MM.1S (cell line): ENCODE measurements around the gene SLC6A20.

Experiments
- DNase-seq: peaks from one replicate; pipeline ENCODE4 v3.0.0-alpha.2; 2015
- H2AFZ ChIP-seq: fragments of 300-600 bp; sonication (generic); 2 replicates; pipeline ENCODE4 v1.6.0; 2016; ENCODE audit warnings: antibody characterized with exemption, low read length
- H3F3A ChIP-seq: fragments of 300-600 bp; sonication (generic); 2 replicates; pipeline ENCODE4 v1.6.1; 2016; ENCODE audit warnings: mild to moderate bottlenecking, antibody characterized with exemption, low read length, moderate library complexity, mixed read lengths; ENCODE audit not compliant: insufficient read depth
- H3K27ac ChIP-seq: fragments of 300-600 bp; sonication (generic); 2 replicates; pipeline ENCODE4 v1.5.1; 2016; ENCODE audit warnings: mild to moderate bottlenecking, low read length
- H3K27me3 ChIP-seq: fragments of 300-600 bp; sonication (generic); replicated peaks from 2 replicates; pipeline ENCODE4 v1.6.0; 2016; ENCODE audit warnings: low read length; ENCODE audit not compliant: insufficient read depth
- H3K36me3 ChIP-seq: fragments of 300-600 bp; sonication (generic); replicated peaks from 2 replicates; pipeline ENCODE4 v1.6.1; 2016; ENCODE audit warnings: mild to moderate bottlenecking, low read length, mixed read lengths; ENCODE audit not compliant: insufficient read depth
- H3K4me1 ChIP-seq: fragments of 300-600 bp; sonication (generic); 2 replicates; pipeline ENCODE4 v1.6.1; 2016; ENCODE audit warnings: low read length, mixed read lengths
- H3K4me2 ChIP-seq: fragments of 300-600 bp; sonication (generic); 2 replicates; pipeline ENCODE4 v1.6.0; 2016; ENCODE audit warnings: low read depth, low read length
- H3K4me3 ChIP-seq: fragments of 300-600 bp; sonication (generic); 2 replicates; pipeline ENCODE4 v1.5.1; 2016; ENCODE audit warnings: low read length, mixed read lengths
- H3K79me2 ChIP-seq: fragments of 300-600 bp; sonication (generic); 2 replicates; pipeline ENCODE4 v1.6.1; 2016; ENCODE audit warnings: mixed run types, low read length, mixed read lengths
- H3K9ac ChIP-seq: fragments of 300-600 bp; sonication (generic); 2 replicates; pipeline ENCODE4 v1.6.1; 2016; ENCODE audit warnings: low read length, mixed read lengths
- H3K9me2 ChIP-seq: fragments of 300-600 bp; sonication (generic); replicated peaks from 2 replicates; pipeline ENCODE4 v1.6.1; 2016; ENCODE audit warnings: mild to moderate bottlenecking, low read length, mixed read lengths; ENCODE audit not compliant: insufficient read depth
- H3K9me3 ChIP-seq: fragments of 300-600 bp; sonication (generic); replicated peaks from 2 replicates; pipeline ENCODE4 v1.6.1; 2016; ENCODE audit warnings: mild to moderate bottlenecking, low read length, mixed read lengths; ENCODE audit not compliant: insufficient read depth
- H4K20me1 ChIP-seq: fragments of 300-600 bp; sonication (generic); 2 replicates; pipeline ENCODE4 v1.6.1; 2016; ENCODE audit warnings: mild to moderate bottlenecking, low read length, moderate library complexity, mixed read lengths; ENCODE audit not compliant: insufficient read depth
- EZH2 ChIP-seq: fragments of 300-600 bp; sonication (generic); optimal IDR thresholded peaks from 2 replicates; pipeline ENCODE3; 2017; ENCODE audit warnings: low read depth, mild to moderate bottlenecking, antibody characterized with exemption, low read length, mixed read lengths
- EZH2phosphoT487 ChIP-seq: fragments of 300-600 bp; sonication (generic); IDR thresholded peaks from 2 replicates; pipeline ENCODE4 v1.6.1; 2018; ENCODE audit warnings: antibody characterized with exemption, low read length
- TF ChIP-seq, protein P1 (sequence below): fragments of 300-600 bp; sonication (generic); IDR thresholded peaks from 2 replicates; pipeline ENCODE4 v1.5.1; 2016; ENCODE audit warnings: antibody characterized with exemption, low read length, mixed read lengths

Gene SLC6A20

GRCh38 chr3:45821127-45821526, 24.8 kb upstream of the SLC6A20 start:
- H4K20me1 ChIP-seq = no peaks in the 10 kb centered on the region
- no peaks in the 10 kb centered on the region for H3K27me3 ChIP-seq
- H3K79me2 ChIP-seq = no peaks in the 10 kb centered on the region
- DNase-seq = no peak
- no peak overlapping the region for H3K27ac ChIP-seq
- no peak overlapping the region for H3K9ac ChIP-seq
- H3K9me2 ChIP-seq = no peaks in the 10 kb centered on the region
- TF ChIP-seq, protein P1, sequence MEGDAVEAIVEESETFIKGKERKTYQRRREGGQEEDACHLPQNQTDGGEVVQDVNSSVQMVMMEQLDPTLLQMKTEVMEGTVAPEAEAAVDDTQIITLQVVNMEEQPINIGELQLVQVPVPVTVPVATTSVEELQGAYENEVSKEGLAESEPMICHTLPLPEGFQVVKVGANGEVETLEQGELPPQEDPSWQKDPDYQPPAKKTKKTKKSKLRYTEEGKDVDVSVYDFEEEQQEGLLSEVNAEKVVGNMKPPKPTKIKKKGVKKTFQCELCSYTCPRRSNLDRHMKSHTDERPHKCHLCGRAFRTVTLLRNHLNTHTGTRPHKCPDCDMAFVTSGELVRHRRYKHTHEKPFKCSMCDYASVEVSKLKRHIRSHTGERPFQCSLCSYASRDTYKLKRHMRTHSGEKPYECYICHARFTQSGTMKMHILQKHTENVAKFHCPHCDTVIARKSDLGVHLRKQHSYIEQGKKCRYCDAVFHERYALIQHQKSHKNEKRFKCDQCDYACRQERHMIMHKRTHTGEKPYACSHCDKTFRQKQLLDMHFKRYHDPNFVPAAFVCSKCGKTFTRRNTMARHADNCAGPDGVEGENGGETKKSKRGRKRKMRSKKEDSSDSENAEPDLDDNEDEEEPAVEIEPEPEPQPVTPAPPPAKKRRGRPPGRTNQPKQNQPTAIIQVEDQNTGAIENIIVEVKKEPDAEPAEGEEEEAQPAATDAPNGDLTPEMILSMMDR = no peak
- TF ChIP-seq EZH2 (no peak), EZH2phosphoT487 (no peak)
- no peaks in the 10 kb centered on the region for H3K9me3 ChIP-seq
- H2AFZ ChIP-seq = no peak overlapping the region
- H3K36me3 ChIP-seq = no peaks in the 10 kb centered on the region; the same call in 1 of the 2 replicates
- peaks cover 9% of the 10 kb centered on the region for H3F3A ChIP-seq
- H3K4me3 ChIP-seq = no peak overlapping the region
- H3K4me2 ChIP-seq = no peak overlapping the region
- peaks cover 18% of the 10 kb centered on the region for H3K4me1 ChIP-seq

DNA sequence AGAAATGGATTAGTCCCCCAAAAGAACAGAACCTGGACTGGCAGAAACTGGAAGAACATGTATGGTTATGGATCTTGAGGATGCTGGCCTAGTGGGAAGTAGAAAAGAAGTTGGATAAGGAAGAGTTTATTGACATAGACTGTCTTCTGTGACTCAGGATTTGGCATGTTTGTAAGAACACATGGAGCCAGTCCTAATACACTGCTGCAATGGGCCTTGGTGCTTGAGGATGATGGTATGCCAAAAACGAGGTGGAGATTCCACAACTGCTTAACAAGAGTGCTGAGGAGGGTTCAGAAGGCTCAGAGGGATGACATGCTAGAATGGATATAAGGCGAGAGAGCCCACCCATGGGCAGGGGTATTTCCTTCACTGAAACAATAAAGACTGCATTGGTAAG, 23.2 kb upstream of the SLC6A20 start:
- Histone ChIP-seq H3K9me3 (no peaks in the 10 kb centered on the region), H3K9me2 (no peaks in the 10 kb centered on the region), H3K9ac (no peak overlapping the region), H2AFZ (no peak overlapping the region), H3K4me1 (peaks cover 18% of the 10 kb centered on the region), H3K4me3 (no peak overlapping the region), H3K27ac (no peak overlapping the region), H3K4me2 (no peak overlapping the region), H3F3A (peaks cover 9% of the 10 kb centered on the region), H3K36me3 (no peaks in the 10 kb centered on the region), H4K20me1 (no peaks in the 10 kb centered on the region), H3K79me2 (no peaks in the 10 kb centered on the region), H3K27me3 (no peaks in the 10 kb centered on the region)
- TF ChIP-seq, protein P1 = no peak
- TF ChIP-seq EZH2phosphoT487 (no peak), EZH2 (no peak)
- DNase-seq = no peak

DNA sequence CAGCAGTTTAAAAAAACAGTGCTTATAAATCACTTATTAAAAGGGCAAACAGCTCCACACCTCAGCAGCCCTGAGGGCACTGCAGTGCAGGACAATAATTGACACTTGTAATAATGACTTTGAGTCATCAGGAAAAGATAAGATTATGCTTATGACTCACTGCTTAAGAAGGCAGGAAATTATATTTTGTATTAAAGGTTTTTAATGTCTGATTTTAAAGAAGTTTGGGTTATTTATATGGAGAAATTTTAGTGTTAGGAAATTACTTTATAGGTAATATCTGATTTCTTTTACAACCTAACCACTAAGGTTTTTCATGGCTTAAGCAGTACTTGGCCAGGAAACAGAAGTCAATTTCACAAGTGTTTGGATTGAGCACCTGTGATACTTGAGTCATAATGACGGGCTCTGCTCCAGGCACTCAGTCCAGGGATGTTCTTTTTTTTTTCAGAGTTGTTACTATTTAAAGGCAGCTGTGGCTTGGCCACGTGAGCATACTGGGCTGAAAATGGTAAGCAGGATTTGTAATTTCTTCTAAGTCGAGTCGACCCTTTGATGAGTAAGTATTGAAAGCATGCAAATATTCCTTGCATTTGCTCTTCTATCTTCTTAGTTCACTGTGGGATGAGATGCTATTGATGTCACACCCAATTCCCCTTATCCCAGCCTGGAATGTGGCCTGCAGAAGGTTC, 21.6 kb upstream of the SLC6A20 start:
- Histone ChIP-seq H2AFZ (no peak overlapping the region), H3K9me3 (no peaks in the 10 kb centered on the region), H3K27ac (peak overlapping the region; percentile 46; the same call in 1 of the 2 replicates), H3K4me3 (peak overlapping the region; percentile 24; the same call in 1 of the 2 replicates), H3K4me1 (peaks cover 18% of the 10 kb centered on the region), H3F3A (peaks cover 9% of the 10 kb centered on the region), H3K27me3 (no peaks in the 10 kb centered on the region), H4K20me1 (no peaks in the 10 kb centered on the region), H3K9me2 (no peaks in the 10 kb centered on the region), H3K4me2 (peak overlapping the region; percentile 56), H3K79me2 (no peaks in the 10 kb centered on the region), H3K36me3 (no peaks in the 10 kb centered on the region), H3K9ac (no peak overlapping the region)
- DNase-seq = peak; percentile 70
- TF ChIP-seq EZH2 (no peak), EZH2phosphoT487 (no peak)
- TF ChIP-seq, protein P1 = no peak
